ENCODE results near the gene GCK.

Gene GCK

DNA sequence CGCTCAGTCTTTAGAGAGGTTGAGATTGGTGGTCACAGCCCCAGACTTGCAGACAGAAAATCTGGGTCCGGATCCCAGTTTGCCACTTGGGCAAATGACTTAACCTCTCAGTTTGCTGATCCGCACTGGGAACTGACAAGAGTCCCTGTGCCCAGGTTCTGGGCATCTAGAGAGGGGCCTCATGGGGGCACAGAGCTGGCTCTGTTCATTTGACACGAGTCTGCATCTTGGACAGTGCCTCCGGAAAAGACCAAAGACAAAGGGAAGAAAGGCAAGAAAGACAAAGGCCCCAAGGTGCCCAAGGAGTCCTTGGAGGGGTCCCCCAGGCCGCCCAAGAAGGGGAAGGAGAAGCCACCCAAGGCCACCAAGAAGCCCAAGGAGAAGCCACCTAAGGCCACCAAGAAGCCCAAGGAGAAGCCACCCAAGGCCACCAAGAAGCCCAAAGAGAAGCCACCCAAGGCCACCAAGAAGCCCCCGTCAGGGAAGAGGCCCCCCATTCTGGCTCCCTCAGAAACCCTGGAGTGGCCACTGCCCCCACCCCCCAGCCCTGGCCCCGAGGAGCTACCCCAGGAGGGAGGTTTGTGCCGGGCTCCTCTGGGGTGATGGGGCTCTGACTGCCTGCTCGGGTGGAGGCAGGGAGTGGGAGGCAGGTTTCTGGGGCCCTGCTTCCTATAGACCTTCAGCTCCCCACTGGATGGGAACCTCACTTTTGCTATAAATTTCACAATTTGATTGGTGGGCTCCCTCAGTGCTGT is 82.8 kb downstream of the GCK start:
- no peaks in the 10 kb centered on the region; the same call in 1 of the 2 replicates for H3K27me3 ChIP-seq
- TF ChIP-seq CTCF (IDR thresholded peaks at IDR 0.05; ENCODE audit: low read depth, low read length): no peak
- no peak overlapping the region for H3K4me3 ChIP-seq (ENCODE audit: low read depth, low read length)
- H3K4me1 ChIP-seq: no peaks in the 10 kb centered on the region
- no peaks in the 10 kb centered on the region for H3K9me3 ChIP-seq
- no peak for DNase-seq
- H3K36me3 ChIP-seq: no peaks in the 10 kb centered on the region

- TF ChIP-seq CTCF (IDR thresholded peaks at IDR 0.05; ENCODE audit: low read depth, low read length): no peak
- H3K4me1 ChIP-seq: peaks cover 3% of the 10 kb centered on the region
- DNase-seq: no peak
- H3K36me3 ChIP-seq: no peaks in the 10 kb centered on the region
- no peak overlapping the region for H3K4me3 ChIP-seq (ENCODE audit: low read depth, low read length)
- no peaks in the 10 kb centered on the region; the same call in 1 of the 2 replicates for H3K27me3 ChIP-seq
- no peaks in the 10 kb centered on the region for H3K9me3 ChIP-seq
Measured at GRCh38 chr7:44105832-44106231, 83.4 kb downstream of the GCK start.

DNA sequence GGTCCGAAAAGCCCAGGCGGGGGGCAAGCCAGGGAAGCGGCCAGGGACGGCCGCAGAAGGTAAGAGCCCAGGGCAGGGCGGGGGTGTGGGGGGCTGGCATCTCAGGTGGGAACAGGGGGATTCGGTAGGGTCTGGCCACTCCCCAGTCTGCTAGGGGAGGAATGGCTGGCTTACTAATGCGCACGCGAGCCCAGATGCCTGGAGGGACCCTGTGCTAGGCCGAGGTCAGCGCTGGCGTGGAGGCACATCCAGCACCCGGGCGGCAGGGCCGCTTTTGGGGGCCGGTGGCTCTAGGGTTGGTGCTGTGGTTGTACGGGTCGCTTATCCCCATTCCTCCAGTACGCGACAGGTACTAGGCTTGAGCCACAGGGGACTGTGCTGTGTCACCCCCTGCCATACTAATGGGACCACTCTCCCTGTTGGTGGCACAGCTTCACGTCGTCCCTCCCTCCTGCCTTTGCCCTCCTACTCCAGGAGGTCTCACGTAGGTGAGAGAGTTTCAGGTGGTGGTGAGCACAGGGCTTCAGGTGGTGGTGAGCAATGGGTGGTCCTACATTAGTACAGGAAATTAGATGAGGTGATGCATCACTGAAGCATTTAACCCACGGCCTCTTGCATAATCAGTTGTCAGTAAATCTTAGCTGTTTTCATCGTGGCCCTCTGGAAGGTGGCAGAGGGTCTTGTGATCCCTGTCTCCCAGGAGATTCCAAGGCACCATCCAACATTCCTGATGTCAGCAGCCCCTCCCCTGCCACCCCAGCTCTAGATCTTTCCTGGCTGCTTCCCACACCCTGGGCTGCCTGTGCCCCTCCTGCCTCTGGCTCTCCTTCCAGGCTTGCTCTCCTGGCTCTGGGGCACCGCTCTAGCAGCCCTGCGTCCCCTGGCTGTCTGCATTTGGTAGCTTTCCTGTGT is 84.1 kb downstream of the GCK start:
- Histone ChIP-seq H3K36me3 (no peaks in the 10 kb centered on the region), H3K4me3 (ENCODE audit: low read depth, low read length) (peak overlapping the region; percentile 51), H3K9me3 (no peaks in the 10 kb centered on the region), H3K4me1 (peaks cover 6% of the 10 kb centered on the region), H3K27me3 (no peaks in the 10 kb centered on the region; the same call in 1 of the 2 replicates)
- DNase-seq: no peak
- TF ChIP-seq CTCF (IDR thresholded peaks at IDR 0.05; ENCODE audit: low read depth, low read length): no peak

GRCh38 chr7:44103923-44104859 is 85.0 kb downstream of the GCK start, which contains the start of gene AEBP1:
AEBP1 (plus strand) TSS chr7:44104345; CDS start chr7:44104666, 321 bp downstream.
- peak; percentile 43 for DNase-seq
- peak within 1 kb of the TSS; percentile 51 for H3K4me3 ChIP-seq (ENCODE audit: low read depth, low read length)

DNA sequence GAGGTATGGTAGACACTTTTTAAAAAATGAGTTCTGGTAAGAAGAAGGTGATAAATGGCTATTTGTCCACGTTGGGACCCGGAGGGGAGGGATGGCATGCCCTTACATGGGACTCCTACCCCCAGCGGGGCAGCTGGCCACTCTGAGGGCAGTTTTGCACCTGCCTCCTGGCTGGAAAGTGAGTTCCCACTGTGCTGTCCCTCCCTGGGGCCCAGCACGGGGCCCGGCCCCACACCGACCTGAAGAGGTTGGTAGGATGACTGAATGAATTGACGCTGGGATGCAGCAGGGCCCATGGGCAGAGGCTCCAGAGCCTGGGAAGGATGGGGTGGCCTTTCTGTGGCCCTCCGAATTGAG is 85.7 kb downstream of the GCK start:
- DNase-seq: no peak
- H3K36me3 ChIP-seq: no peaks in the 10 kb centered on the region
- H3K9me3 ChIP-seq: no peaks in the 10 kb centered on the region
- TF ChIP-seq CTCF (IDR thresholded peaks at IDR 0.05; ENCODE audit: low read depth, low read length): no peak
- peak overlapping the region; percentile 24; the same call in 1 of the 2 replicates for H3K4me3 ChIP-seq (ENCODE audit: low read depth, low read length)
- no peaks in the 10 kb centered on the region; the same call in 1 of the 2 replicates for H3K27me3 ChIP-seq
- H3K4me1 ChIP-seq: peaks cover 6% of the 10 kb centered on the region

More at GRCh38 chr7:44103923-44104859, 85.0 kb downstream of the GCK start, which contains the start of gene AEBP1:
- Histone ChIP-seq H3K27me3 (no peaks in the 10 kb centered on the region; the same call in 1 of the 2 replicates), H3K9me3 (no peaks in the 10 kb centered on the region), H3K36me3 (no peaks in the 10 kb centered on the region), H3K4me1 (peaks cover 6% of the 10 kb centered on the region)
- TF ChIP-seq CTCF (IDR thresholded peaks at IDR 0.05; ENCODE audit: low read depth, low read length): no peak

Data from BE2C (cell line).